ENCODE results near the gene DSCAML1.

The DSCAML1 gene

GRCh38 chr11:117579161-117579560 lies 217.9 kb downstream of the DSCAML1 start:
- no peak overlapping the region for H3K4me3 ChIP-seq (ENCODE audit: low read depth, low read length)
- no peak for DNase-seq (ENCODE audit: low read depth)
- TF ChIP-seq, protein P1, sequence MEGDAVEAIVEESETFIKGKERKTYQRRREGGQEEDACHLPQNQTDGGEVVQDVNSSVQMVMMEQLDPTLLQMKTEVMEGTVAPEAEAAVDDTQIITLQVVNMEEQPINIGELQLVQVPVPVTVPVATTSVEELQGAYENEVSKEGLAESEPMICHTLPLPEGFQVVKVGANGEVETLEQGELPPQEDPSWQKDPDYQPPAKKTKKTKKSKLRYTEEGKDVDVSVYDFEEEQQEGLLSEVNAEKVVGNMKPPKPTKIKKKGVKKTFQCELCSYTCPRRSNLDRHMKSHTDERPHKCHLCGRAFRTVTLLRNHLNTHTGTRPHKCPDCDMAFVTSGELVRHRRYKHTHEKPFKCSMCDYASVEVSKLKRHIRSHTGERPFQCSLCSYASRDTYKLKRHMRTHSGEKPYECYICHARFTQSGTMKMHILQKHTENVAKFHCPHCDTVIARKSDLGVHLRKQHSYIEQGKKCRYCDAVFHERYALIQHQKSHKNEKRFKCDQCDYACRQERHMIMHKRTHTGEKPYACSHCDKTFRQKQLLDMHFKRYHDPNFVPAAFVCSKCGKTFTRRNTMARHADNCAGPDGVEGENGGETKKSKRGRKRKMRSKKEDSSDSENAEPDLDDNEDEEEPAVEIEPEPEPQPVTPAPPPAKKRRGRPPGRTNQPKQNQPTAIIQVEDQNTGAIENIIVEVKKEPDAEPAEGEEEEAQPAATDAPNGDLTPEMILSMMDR (IDR thresholded peaks at IDR 0.05; ENCODE audit: insufficient read depth, low read depth, low read length, missing control alignments) = no peak

DNA sequence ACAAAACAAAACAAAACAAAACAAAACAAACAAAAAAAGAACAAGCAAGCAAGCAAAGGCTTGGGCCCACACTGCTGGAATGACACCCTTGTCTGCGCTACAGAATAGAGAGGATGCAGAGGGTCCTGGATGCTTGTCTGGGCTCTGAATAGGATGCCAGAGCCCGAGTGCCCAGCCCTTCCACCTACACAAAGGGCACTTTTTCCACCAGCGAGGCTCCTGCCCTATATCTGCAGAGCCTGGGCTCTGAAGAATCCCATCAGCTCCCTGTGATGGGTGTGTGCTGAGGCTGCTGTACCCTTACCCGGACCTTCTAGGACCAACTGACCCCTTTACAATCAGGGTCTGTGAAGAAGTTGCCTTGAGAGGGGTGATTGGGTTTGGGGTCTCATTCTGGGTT lies 221.2 kb downstream of the DSCAML1 start:
- TF ChIP-seq, protein P1 (IDR thresholded peaks at IDR 0.05; ENCODE audit: insufficient read depth, low read depth, low read length, missing control alignments) = no peak
- no peak for DNase-seq (ENCODE audit: low read depth)

GRCh38 chr11:117574551-117574950 lies 222.5 kb downstream of the DSCAML1 start:
- no peak for DNase-seq (ENCODE audit: low read depth)
- TF ChIP-seq, protein P1 (IDR thresholded peaks at IDR 0.05; ENCODE audit: insufficient read depth, low read depth, low read length, missing control alignments) = no peak

More for the DNA sequence above, 221.2 kb downstream of the DSCAML1 start:
- no peak overlapping the region for H3K4me3 ChIP-seq (ENCODE audit: low read depth, low read length)

GRCh38 chr11:117573326-117573725 lies 223.7 kb downstream of the DSCAML1 start:
- TF ChIP-seq, protein P1 (IDR thresholded peaks at IDR 0.05; ENCODE audit: insufficient read depth, low read depth, low read length, missing control alignments) = no peak
- DNase-seq (ENCODE audit: low read depth) = no peak
- H3K4me3 ChIP-seq (ENCODE audit: low read depth, low read length) = no peak overlapping the region

More at GRCh38 chr11:117574551-117574950, 222.5 kb downstream of the DSCAML1 start:
- H3K4me3 ChIP-seq (ENCODE audit: low read depth, low read length) = no peak overlapping the region

DNA sequence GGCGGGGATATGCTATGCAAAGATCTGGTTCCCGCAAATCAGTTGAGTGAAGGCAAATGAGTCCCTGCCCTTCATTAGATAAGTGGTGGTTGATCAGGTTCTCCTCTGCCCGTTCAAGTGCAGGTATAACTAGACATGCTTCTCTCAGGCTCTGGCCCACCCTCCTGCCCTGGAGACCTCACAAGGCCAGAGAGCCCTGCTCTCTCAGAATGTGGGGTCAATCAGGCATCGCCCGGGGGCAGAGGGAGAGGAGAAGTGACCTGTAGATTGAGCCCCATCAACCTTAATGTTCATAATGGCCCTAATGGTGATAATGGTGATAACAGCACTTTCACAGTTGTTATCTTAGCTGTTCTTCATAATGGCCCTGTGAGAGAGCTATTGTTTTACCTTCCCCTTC lies 224.3 kb downstream of the DSCAML1 start:
- no peak overlapping the region for H3K4me3 ChIP-seq (ENCODE audit: low read depth, low read length)
- TF ChIP-seq, protein P1 (IDR thresholded peaks at IDR 0.05; ENCODE audit: insufficient read depth, low read depth, low read length, missing control alignments) = no peak
- DNase-seq (ENCODE audit: low read depth) = no peak

DNA sequence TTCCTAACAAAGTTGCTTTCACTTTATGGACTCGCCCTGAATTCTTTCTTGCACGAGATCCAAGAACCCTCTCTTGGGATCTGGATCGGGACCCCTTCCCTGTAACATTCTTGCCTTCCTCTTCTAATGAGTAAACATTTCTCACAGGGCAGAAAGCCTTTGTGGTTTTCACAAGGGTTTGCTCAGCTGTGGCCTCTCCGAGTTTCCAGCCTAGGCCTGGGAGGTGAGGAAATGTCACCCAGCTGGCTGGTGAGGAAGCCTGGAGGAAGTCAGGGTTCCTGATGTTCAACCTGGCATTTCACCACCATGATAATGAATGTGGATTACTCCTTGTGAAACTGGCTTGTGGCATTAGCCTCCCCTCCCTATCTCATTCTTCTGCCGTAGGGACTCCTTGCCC lies 224.9 kb downstream of the DSCAML1 start:
- H3K4me3 ChIP-seq (ENCODE audit: low read depth, low read length) = no peak overlapping the region
- no peak for DNase-seq (ENCODE audit: low read depth)
- TF ChIP-seq, protein P1 (IDR thresholded peaks at IDR 0.05; ENCODE audit: insufficient read depth, low read depth, low read length, missing control alignments) = no peak

DNA sequence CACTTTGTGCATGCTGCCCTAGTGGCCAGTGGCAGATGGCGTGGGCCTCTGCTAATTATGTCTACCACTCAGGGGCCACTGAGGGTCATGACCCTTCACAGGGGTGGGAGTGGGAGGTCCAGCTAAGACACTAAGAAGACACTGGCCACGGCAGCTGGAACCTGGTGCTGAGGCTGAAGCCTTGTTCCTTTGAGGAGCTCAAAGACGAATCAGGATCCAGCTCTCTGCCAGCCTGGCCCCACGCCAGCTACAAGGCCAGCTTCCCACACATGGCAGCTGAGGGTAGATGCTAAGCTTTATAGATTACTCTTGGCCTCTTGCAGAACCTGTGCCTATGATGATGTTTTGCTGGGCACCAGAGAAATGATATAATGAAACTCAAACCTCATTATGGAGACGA lies 226.3 kb downstream of the DSCAML1 start:
- no peak for DNase-seq (ENCODE audit: low read depth)
- no peak overlapping the region for H3K4me3 ChIP-seq (ENCODE audit: low read depth, low read length)
- TF ChIP-seq, protein P1 (IDR thresholded peaks at IDR 0.05; ENCODE audit: insufficient read depth, low read depth, low read length, missing control alignments) = no peak

Data from GM12865 (cell line).